ENCODE measurements around the gene CNPY1.

The CNPY1 gene

GRCh38 chr7:155506854-155507337 is 39.5 kb downstream of the CNPY1 start:
- TF ChIP-seq YY1 (IDR thresholded peaks at IDR 0.05; ENCODE audit: low read depth) (no peak), RAD21 (IDR thresholded peaks at IDR 0.05; ENCODE audit: low read depth) (no peak), MAX (IDR thresholded peaks at IDR 0.05) (no peak), TEAD4 (IDR thresholded peaks at IDR 0.05) (no peak), USF1 (IDR thresholded peaks at IDR 0.05) (no peak), TCF12 (IDR thresholded peaks at IDR 0.05; ENCODE audit: low read depth) (no peak), ZBTB7A (IDR thresholded peaks at IDR 0.05; ENCODE audit: low read depth) (no peak), TAF1 (IDR thresholded peaks at IDR 0.05; ENCODE audit: low read depth) (no peak), EGR1 (IDR thresholded peaks at IDR 0.05) (no peak), FOXM1 (IDR thresholded peaks at IDR 0.05; ENCODE audit: borderline replicate concordance, low read depth) (no peak), CEBPB (IDR thresholded peaks at IDR 0.05) (no peak), CREB1 (IDR thresholded peaks at IDR 0.05; ENCODE audit: low read depth) (no peak), REST (IDR thresholded peaks at IDR 0.05; ENCODE audit: low read depth) (no peak), NFIC (IDR thresholded peaks at IDR 0.05) (no peak), EP300 (IDR thresholded peaks at IDR 0.05; ENCODE audit: borderline replicate concordance) (no peak)

GRCh38 chr7:155505422-155505793 is 41.0 kb downstream of the CNPY1 start:
- no peak for TF ChIP-seq NFIC (IDR thresholded peaks at IDR 0.05)
- TF ChIP-seq TCF12 (IDR thresholded peaks at IDR 0.05; ENCODE audit: low read depth): no peak
- no peak for TF ChIP-seq TAF1 (IDR thresholded peaks at IDR 0.05; ENCODE audit: low read depth)
- TF ChIP-seq EGR1 (IDR thresholded peaks at IDR 0.05): no peak
- TF ChIP-seq ZBTB7A (IDR thresholded peaks at IDR 0.05; ENCODE audit: low read depth): no peak
- TF ChIP-seq TEAD4 (IDR thresholded peaks at IDR 0.05): no peak
- no peak for TF ChIP-seq USF1 (IDR thresholded peaks at IDR 0.05)
- no peak for TF ChIP-seq CEBPB (IDR thresholded peaks at IDR 0.05)
- no peak for TF ChIP-seq RAD21 (IDR thresholded peaks at IDR 0.05; ENCODE audit: low read depth)
- TF ChIP-seq EP300 (IDR thresholded peaks at IDR 0.05; ENCODE audit: borderline replicate concordance): no peak
- no peak for TF ChIP-seq YY1 (IDR thresholded peaks at IDR 0.05; ENCODE audit: low read depth)
- no peak for TF ChIP-seq FOXM1 (IDR thresholded peaks at IDR 0.05; ENCODE audit: borderline replicate concordance, low read depth)
- TF ChIP-seq CREB1 (IDR thresholded peaks at IDR 0.05; ENCODE audit: low read depth): no peak
- TF ChIP-seq MAX (IDR thresholded peaks at IDR 0.05): no peak
- TF ChIP-seq REST (IDR thresholded peaks at IDR 0.05; ENCODE audit: low read depth): no peak

GRCh38 chr7:155497149-155497901 is 49.0 kb downstream of the CNPY1 start:
- TF ChIP-seq TAF1 (IDR thresholded peaks at IDR 0.05; ENCODE audit: low read depth): no peak

GRCh38 chr7:155496267-155497005 is 49.9 kb downstream of the CNPY1 start:
- TF ChIP-seq RAD21 (IDR thresholded peaks at IDR 0.05; ENCODE audit: low read depth) (no peak), TAF1 (IDR thresholded peaks at IDR 0.05; ENCODE audit: low read depth) (no peak)

GRCh38 chr7:155495440-155496248 is 50.7 kb downstream of the CNPY1 start:
- TF ChIP-seq EGR1 (IDR thresholded peaks at IDR 0.05) (no peak), CEBPB (IDR thresholded peaks at IDR 0.05) (no peak), TAF1 (IDR thresholded peaks at IDR 0.05; ENCODE audit: low read depth) (no peak), TEAD4 (IDR thresholded peaks at IDR 0.05) (no peak), MAX (IDR thresholded peaks at IDR 0.05) (no peak), TCF12 (IDR thresholded peaks at IDR 0.05; ENCODE audit: low read depth) (no peak), CREB1 (IDR thresholded peaks at IDR 0.05; ENCODE audit: low read depth) (no peak), RAD21 (IDR thresholded peaks at IDR 0.05; ENCODE audit: low read depth) (no peak), FOXM1 (IDR thresholded peaks at IDR 0.05; ENCODE audit: borderline replicate concordance, low read depth) (no peak), EP300 (IDR thresholded peaks at IDR 0.05; ENCODE audit: borderline replicate concordance) (no peak), USF1 (IDR thresholded peaks at IDR 0.05) (no peak)
